ENCODE measurements around the gene SARS1. TPM values are rescaled to one million over a fixed set of nuclear protein-coding genes. Genes with fewer than 3 reads are reported as not detected.

SARS1 gene
- total RNA-seq, 2 experiments from 2014 or later, result 122 to 131 TPM

GRCh38 chr1:109199710-109200109, 14.0 kb upstream of the SARS1 start:
- Histone ChIP-seq H3K36me3 (ENCODE audit: insufficient read depth, low read length) (peaks cover 3% of the 10 kb centered on the region), H3K27me3 (ENCODE audit: control insufficient read depth in 1 of 2, insufficient read depth in 2 of 2, low read length in 2 of 2) (no peaks in the 10 kb centered on the region), H3K27ac (ENCODE audit: low read depth in 1 of 2, low read length in 2 of 2) (no peak overlapping the region), H3K4me1 (ENCODE audit: insufficient read depth, low read length) (peaks cover 11% of the 10 kb centered on the region), H3K9me3 (ENCODE audit: control insufficient read depth in 1 of 2, insufficient read depth in 1 of 2, low read length in 2 of 2) (no peaks in the 10 kb centered on the region), H3K4me3 (ENCODE audit: low read length) (no peak overlapping the region)
- H3K27me3 Mint-ChIP-seq, result no peaks in the 10 kb centered on the region
- H3K27ac Mint-ChIP-seq, result no peak overlapping the region
- no peak overlapping the region for H3K4me3 Mint-ChIP-seq
- no peak for TF ChIP-seq CTCF (IDR thresholded peaks at IDR 0.05)
- peaks cover 19% of the 10 kb centered on the region for H3K4me1 Mint-ChIP-seq (ENCODE audit: low read depth)
- ATAC-seq (ENCODE audit: poor library complexity) (peak; percentile 37), DNase-seq (peak in 4 of 14 experiments; percentile 15 to 35 (median 32))
- no peaks in the 10 kb centered on the region for H3K9me3 Mint-ChIP-seq
- CTCF ChIA-PET, result interaction anchor here (0.9 kb wide), 1 partner anchor 12 kb away, joined by 3 read pairs; no protein-coding TSS in a partner anchor
- POLR2A ChIA-PET, result interaction anchor here (0.7 to 2.1 kb wide), 3 partner anchors 13 to 83 kb away, joined by 3 to 11 read pairs (median 3); partner anchors contain the start of genes PSRC1 and SARS1
- no peaks in the 10 kb centered on the region for H3K36me3 Mint-ChIP-seq (ENCODE audit: low read depth)
- intact Hi-C loops (cut with DNase I, micrococcal nuclease), result loop anchor here in 1 of 2 experiments (10.0 kb wide), 1 partner anchor 325 kb away; the partner anchor contains the start of gene GPSM2

DNA sequence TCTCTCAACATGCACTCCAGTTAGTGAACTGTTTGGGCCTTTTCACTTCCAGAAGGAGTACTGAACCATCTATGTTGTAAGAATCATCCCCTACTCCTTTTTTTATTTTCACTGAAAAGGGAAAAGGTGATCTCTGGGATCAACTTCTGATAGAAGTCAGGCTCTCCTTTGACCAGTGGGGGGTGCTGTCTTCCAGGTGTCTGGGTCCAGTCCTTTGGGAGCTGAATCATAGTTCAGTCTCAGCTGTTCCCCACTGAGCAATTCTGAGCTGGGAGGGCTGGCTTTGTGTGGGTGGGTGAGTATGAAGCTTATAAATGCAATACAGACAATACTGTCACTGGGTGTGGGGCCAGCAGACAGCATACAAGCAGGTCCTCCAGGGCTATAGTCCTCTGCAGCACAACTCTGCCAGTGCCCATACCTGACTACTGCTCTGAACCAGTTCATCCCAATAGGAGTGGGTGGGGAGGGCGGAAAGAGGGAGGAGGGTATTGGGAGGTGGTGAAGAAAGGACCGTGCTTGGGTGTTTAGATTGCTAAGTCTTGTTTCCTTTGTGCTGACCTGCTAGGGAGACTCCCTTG, 12.5 kb upstream of the SARS1 start:
- intact Hi-C loops (cut with DNase I, micrococcal nuclease), result loop anchor here in 1 of 2 experiments (10.0 kb wide), 1 partner anchor 326 kb away; the partner anchor contains the start of gene GPSM2

DNA sequence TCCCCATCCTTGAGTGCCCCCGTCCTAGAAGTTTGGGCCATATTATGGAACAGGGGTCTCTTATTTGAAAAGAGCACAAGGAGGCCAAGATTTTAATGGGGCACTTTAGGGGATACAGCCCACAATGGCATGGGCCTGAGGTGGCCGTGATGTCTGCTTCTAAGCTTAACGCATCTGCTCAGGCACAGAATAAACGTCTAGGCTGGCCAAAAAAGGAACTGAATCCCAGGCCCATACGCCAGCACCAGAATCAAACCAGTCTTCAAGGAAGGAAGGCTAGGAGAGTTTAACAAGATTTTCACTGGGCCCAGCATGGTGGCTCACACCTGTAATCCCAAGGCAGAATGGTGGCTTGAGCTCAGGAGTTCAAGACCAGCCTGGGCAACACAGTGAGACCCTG, 9.2 kb upstream of the SARS1 start:
- H3K27ac ChIP-seq (ENCODE audit: low read depth in 1 of 2, low read length in 2 of 2), result no peak overlapping the region
- DNase-seq (no peak), ATAC-seq (ENCODE audit: poor library complexity) (no peak)
- peaks cover 3% of the 10 kb centered on the region for H3K36me3 ChIP-seq (ENCODE audit: insufficient read depth, low read length)
- H3K9me3 ChIP-seq (ENCODE audit: control insufficient read depth in 1 of 2, insufficient read depth in 1 of 2, low read length in 2 of 2), result no peaks in the 10 kb centered on the region
- ChIA-PET POLR2A (interaction anchor here (1.7 kb wide), 1 partner anchor 10 kb away, joined by 8 read pairs; the partner anchor contains the start of gene SARS1), CTCF (no interaction called here)
- H3K27ac Mint-ChIP-seq, result no peak overlapping the region
- no peaks in the 10 kb centered on the region for H3K27me3 ChIP-seq (ENCODE audit: control insufficient read depth in 1 of 2, insufficient read depth in 2 of 2, low read length in 2 of 2)
- H3K4me3 ChIP-seq (ENCODE audit: low read length), result no peak overlapping the region
- intact Hi-C loops (cut with DNase I, micrococcal nuclease), result loop anchor here in 1 of 2 experiments (10.0 kb wide), 1 partner anchor 330 kb away; the partner anchor contains the start of gene GPSM2
- no peaks in the 10 kb centered on the region for H3K36me3 Mint-ChIP-seq (ENCODE audit: low read depth)
- no peak overlapping the region for H3K4me3 Mint-ChIP-seq
- no peaks in the 10 kb centered on the region for H3K9me3 Mint-ChIP-seq
- peaks cover 5% of the 10 kb centered on the region for H3K4me1 ChIP-seq (ENCODE audit: insufficient read depth, low read length)
- peaks cover 7% of the 10 kb centered on the region for H3K4me1 Mint-ChIP-seq (ENCODE audit: low read depth)
- no peak for TF ChIP-seq CTCF (IDR thresholded peaks at IDR 0.05)
- no peaks in the 10 kb centered on the region for H3K27me3 Mint-ChIP-seq

More for the DNA sequence above, 12.5 kb upstream of the SARS1 start:
- Mint-ChIP-seq H3K27me3 (no peaks in the 10 kb centered on the region), H3K9me3 (no peaks in the 10 kb centered on the region), H3K4me1 (ENCODE audit: low read depth) (peaks cover 17% of the 10 kb centered on the region), H3K36me3 (ENCODE audit: low read depth) (no peaks in the 10 kb centered on the region), H3K4me3 (no peak overlapping the region), H3K27ac (no peak overlapping the region)
- TF ChIP-seq CTCF (IDR thresholded peaks at IDR 0.05), result no peak
- H3K27ac ChIP-seq (ENCODE audit: low read depth in 1 of 2, low read length in 2 of 2), result no peak overlapping the region
- ATAC-seq (ENCODE audit: poor library complexity) (no peak), DNase-seq (peak in 7 of 14 experiments; percentile 5 to 44 (median 27))
- ChIA-PET POLR2A (no interaction called here), CTCF (interaction anchor here (0.9 kb wide), 1 partner anchor 12 kb away, joined by 9 read pairs; the partner anchor contains the start of gene SARS1)
- H3K4me3 ChIP-seq (ENCODE audit: low read length), result no peak overlapping the region
- no peaks in the 10 kb centered on the region for H3K27me3 ChIP-seq (ENCODE audit: control insufficient read depth in 1 of 2, insufficient read depth in 2 of 2, low read length in 2 of 2)
- peaks cover 11% of the 10 kb centered on the region for H3K4me1 ChIP-seq (ENCODE audit: insufficient read depth, low read length)
- no peaks in the 10 kb centered on the region for H3K9me3 ChIP-seq (ENCODE audit: control insufficient read depth in 1 of 2, insufficient read depth in 1 of 2, low read length in 2 of 2)
- H3K36me3 ChIP-seq (ENCODE audit: insufficient read depth, low read length), result peaks cover 3% of the 10 kb centered on the region

Data from CD4-positive, alpha-beta T cell (primary cell).